CD4-positive, alpha-beta T cell (primary cell): ENCODE measurements around the gene MBTPS1. TPM values are rescaled to one million over a fixed set of nuclear protein-coding genes. Genes with fewer than 3 reads are reported as not detected.

Source experiments
- ATAC-seq: fragments of 200-7000 bp; cut with Tn5 transposase; one replicate; pipeline ENCODE4 v1.10.0; 2022; ENCODE audit warnings: mild to moderate bottlenecking; ENCODE audit not compliant: poor library complexity
- CTCF ChIA-PET: fragments of 350-600 bp; sonication (Branson Sonifier 250); formaldehyde crosslinking; loops from one replicate; lab custom pipeline; 2021; ENCODE audit warnings: antibody characterized with exemption, inconsistent platforms; lab: Charles Lee
- POLR2A ChIA-PET: fragments of 350-600 bp; sonication (Branson Sonifier 250); formaldehyde crosslinking; loops from one replicate; lab custom pipeline; 2021; ENCODE audit warnings: antibody characterized with exemption, inconsistent platforms; lab: Charles Lee
- DNase-seq, 14 experiments: peaks; one replicate each; pipeline ENCODE4 v3.0.0-alpha.2; 2013 to 2020; ENCODE audit warnings: mixed read lengths in 2 of 14
- H3K27ac ChIP-seq, 2 donors: one replicate each; pipeline versions ENCODE4 v1.5.1 to v1.7.0; 2013; ENCODE audit warnings: low read length in 2 of 2, low read depth in 1 of 2, mild to moderate bottlenecking in 1 of 2
- H3K27me3 ChIP-seq, 2 experiments: 1 replicate in 1 of 2; 2 replicates in 1 of 2; pipeline versions ENCODE4 v1.6.1 to v1.7.0; 2013; ENCODE audit warnings: low read length in 2 of 2, control low read depth in 1 of 2, mild to moderate bottlenecking in 1 of 2, moderate library complexity in 1 of 2; ENCODE audit not compliant: insufficient read depth in 2 of 2, control insufficient read depth in 1 of 2
- H3K36me3 ChIP-seq: one replicate; pipeline ENCODE4 v1.6.1; 2013; ENCODE audit warnings: low read length, control low read depth; ENCODE audit not compliant: insufficient read depth
- H3K4me1 ChIP-seq: one replicate; pipeline ENCODE4 v1.6.1; 2013; ENCODE audit warnings: low read length, control low read depth; ENCODE audit not compliant: insufficient read depth
- H3K4me3 ChIP-seq: one replicate; pipeline ENCODE4 v1.5.1; 2013; ENCODE audit warnings: mild to moderate bottlenecking, low read length, moderate library complexity
- H3K9me3 ChIP-seq, 2 experiments: 1 replicate in 1 of 2; 2 replicates in 1 of 2; pipeline versions ENCODE4 v1.6.1 to v1.7.0; 2013; ENCODE audit warnings: low read length in 2 of 2, mild to moderate bottlenecking in 2 of 2, control low read depth in 1 of 2, moderate library complexity in 1 of 2; ENCODE audit not compliant: control insufficient read depth in 1 of 2, insufficient read depth in 1 of 2
- H3K27ac Mint-ChIP-seq: one replicate; pipeline ENCODE4 v1.8.0; 2020; ENCODE audit warnings: mixed read lengths
- H3K27me3 Mint-ChIP-seq: one replicate; pipeline ENCODE4 v1.8.0; 2021; ENCODE audit warnings: mixed read lengths
- H3K36me3 Mint-ChIP-seq: one replicate; pipeline ENCODE4 v1.8.0; 2021; ENCODE audit warnings: low read depth, mixed read lengths
- H3K4me1 Mint-ChIP-seq: one replicate; pipeline ENCODE4 v1.8.0; 2021; ENCODE audit warnings: low read depth, mixed read lengths
- H3K4me3 Mint-ChIP-seq: one replicate; pipeline ENCODE4 v1.8.0; 2020; ENCODE audit warnings: mild to moderate bottlenecking, mixed read lengths
- H3K9me3 Mint-ChIP-seq: one replicate; pipeline ENCODE4 v1.8.0; 2020; ENCODE audit warnings: mixed read lengths
- intact Hi-C, 2 experiments: fragments of 100-400 bp; cut with DNase I in 1 of 2; cut with micrococcal nuclease in 1 of 2; formaldehyde crosslinking; loops; one replicate each; pipeline versions ENCODE4 v1.15.1 to v1.9.0; 2023 to 2025; cut with DNase I, micrococcal nuclease
- total RNA-seq, 174 experiments: library from RNA in 2 of 174; stranded (reverse) in 2 of 174; gene quantifications; one replicate each; pipeline ENCODE4 v1.2.3 and lab custom pipeline; 2021 to 2026
- TF ChIP-seq, protein P1 (sequence below): fragments of 200-600 bp; IDR thresholded peaks from one replicate; pipeline ENCODE4 v1.8.0; 2022; ENCODE audit warnings: antibody characterized with exemption, mild to moderate bottlenecking

MBTPS1 gene
- total RNA-seq, 2 experiments from 2014 or later, result 121 to 122 TPM

- ChIA-PET POLR2A (no interaction called here), CTCF (no interaction called here)
- Mint-ChIP-seq H3K4me3 (no peak overlapping the region), H3K36me3 (peaks cover 91% of the 10 kb centered on the region), H3K27ac (no peak overlapping the region), H3K4me1 (peaks cover 15% of the 10 kb centered on the region), H3K9me3 (no peaks in the 10 kb centered on the region), H3K27me3 (no peaks in the 10 kb centered on the region)
- Histone ChIP-seq H3K27me3 (no peaks in the 10 kb centered on the region), H3K4me1 (no peaks in the 10 kb centered on the region), H3K36me3 (peaks cover 69% of the 10 kb centered on the region), H3K9me3 (no peaks in the 10 kb centered on the region), H3K4me3 (no peak overlapping the region), H3K27ac (no peak overlapping the region)
- no peak for DNase-seq
- intact Hi-C loops, result no loop called here
- TF ChIP-seq, protein P1, sequence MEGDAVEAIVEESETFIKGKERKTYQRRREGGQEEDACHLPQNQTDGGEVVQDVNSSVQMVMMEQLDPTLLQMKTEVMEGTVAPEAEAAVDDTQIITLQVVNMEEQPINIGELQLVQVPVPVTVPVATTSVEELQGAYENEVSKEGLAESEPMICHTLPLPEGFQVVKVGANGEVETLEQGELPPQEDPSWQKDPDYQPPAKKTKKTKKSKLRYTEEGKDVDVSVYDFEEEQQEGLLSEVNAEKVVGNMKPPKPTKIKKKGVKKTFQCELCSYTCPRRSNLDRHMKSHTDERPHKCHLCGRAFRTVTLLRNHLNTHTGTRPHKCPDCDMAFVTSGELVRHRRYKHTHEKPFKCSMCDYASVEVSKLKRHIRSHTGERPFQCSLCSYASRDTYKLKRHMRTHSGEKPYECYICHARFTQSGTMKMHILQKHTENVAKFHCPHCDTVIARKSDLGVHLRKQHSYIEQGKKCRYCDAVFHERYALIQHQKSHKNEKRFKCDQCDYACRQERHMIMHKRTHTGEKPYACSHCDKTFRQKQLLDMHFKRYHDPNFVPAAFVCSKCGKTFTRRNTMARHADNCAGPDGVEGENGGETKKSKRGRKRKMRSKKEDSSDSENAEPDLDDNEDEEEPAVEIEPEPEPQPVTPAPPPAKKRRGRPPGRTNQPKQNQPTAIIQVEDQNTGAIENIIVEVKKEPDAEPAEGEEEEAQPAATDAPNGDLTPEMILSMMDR, result no peak
- ATAC-seq, result no peak
These were observed 41.4 kb downstream of the MBTPS1 start for GRCh38 chr16:84075376-84075775.

DNA sequence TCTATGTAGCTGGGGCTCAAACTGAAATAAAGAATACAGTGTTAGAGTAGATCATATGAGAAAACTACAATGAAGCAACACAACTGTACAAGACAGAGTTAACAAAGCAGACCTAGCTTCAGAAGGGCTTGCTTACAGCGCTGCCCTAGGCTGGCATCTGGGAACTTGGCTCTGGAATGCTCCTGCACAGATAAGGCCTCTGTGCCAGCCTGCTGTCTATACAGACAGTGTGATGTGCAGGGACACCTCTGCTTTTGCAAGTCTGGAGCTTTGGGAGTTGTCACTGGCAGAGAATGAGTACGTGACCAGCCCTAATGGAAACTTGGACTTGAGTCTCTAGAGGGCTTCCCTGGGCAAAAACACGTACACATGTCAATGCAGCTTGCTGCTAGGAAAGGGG lies 42.0 kb downstream of the MBTPS1 start:
- intact Hi-C loops, result no loop called here
- no peaks in the 10 kb centered on the region for H3K4me1 ChIP-seq
- H3K27me3 ChIP-seq, result no peaks in the 10 kb centered on the region
- H3K27ac ChIP-seq, result no peak overlapping the region
- H3K36me3 ChIP-seq, result peaks cover 69% of the 10 kb centered on the region
- no peak for DNase-seq
- Mint-ChIP-seq H3K27ac (no peak overlapping the region), H3K27me3 (no peaks in the 10 kb centered on the region), H3K4me1 (peaks cover 10% of the 10 kb centered on the region), H3K9me3 (no peaks in the 10 kb centered on the region), H3K4me3 (no peak overlapping the region), H3K36me3 (peaks cover 91% of the 10 kb centered on the region)
- ChIA-PET CTCF (no interaction called here), POLR2A (no interaction called here)
- no peaks in the 10 kb centered on the region for H3K9me3 ChIP-seq
- no peak overlapping the region for H3K4me3 ChIP-seq
- TF ChIP-seq, protein P1, result no peak
- no peak for ATAC-seq

GRCh38 chr16:84072014-84072413 lies 44.7 kb downstream of the MBTPS1 start:
- no peaks in the 10 kb centered on the region for H3K9me3 ChIP-seq
- H3K27ac Mint-ChIP-seq, result no peak overlapping the region

More at GRCh38 chr16:84072014-84072413, 44.7 kb downstream of the MBTPS1 start:
- Mint-ChIP-seq H3K4me1 (peaks cover 4% of the 10 kb centered on the region), H3K27me3 (no peaks in the 10 kb centered on the region), H3K4me3 (no peak overlapping the region), H3K36me3 (peaks cover 91% of the 10 kb centered on the region), H3K9me3 (no peaks in the 10 kb centered on the region)
- ATAC-seq (no peak), DNase-seq (no peak)
- TF ChIP-seq, protein P1, result no peak
- intact Hi-C loops, result no loop called here
- POLR2A ChIA-PET, result no interaction called here
- Histone ChIP-seq H3K36me3 (peaks cover 77% of the 10 kb centered on the region), H3K27me3 (no peaks in the 10 kb centered on the region), H3K4me3 (no peak overlapping the region), H3K27ac (no peak overlapping the region), H3K4me1 (no peaks in the 10 kb centered on the region)
- CTCF ChIA-PET, result no interaction called here
